ENCODE data around the gene FOXL1. TPM values are rescaled to one million over a fixed set of nuclear protein-coding genes. Genes with fewer than 3 reads are reported as not detected.

Gene FOXL1
- total RNA-seq, 1 experiment from 2014 or later: 9.3 TPM

DNA sequence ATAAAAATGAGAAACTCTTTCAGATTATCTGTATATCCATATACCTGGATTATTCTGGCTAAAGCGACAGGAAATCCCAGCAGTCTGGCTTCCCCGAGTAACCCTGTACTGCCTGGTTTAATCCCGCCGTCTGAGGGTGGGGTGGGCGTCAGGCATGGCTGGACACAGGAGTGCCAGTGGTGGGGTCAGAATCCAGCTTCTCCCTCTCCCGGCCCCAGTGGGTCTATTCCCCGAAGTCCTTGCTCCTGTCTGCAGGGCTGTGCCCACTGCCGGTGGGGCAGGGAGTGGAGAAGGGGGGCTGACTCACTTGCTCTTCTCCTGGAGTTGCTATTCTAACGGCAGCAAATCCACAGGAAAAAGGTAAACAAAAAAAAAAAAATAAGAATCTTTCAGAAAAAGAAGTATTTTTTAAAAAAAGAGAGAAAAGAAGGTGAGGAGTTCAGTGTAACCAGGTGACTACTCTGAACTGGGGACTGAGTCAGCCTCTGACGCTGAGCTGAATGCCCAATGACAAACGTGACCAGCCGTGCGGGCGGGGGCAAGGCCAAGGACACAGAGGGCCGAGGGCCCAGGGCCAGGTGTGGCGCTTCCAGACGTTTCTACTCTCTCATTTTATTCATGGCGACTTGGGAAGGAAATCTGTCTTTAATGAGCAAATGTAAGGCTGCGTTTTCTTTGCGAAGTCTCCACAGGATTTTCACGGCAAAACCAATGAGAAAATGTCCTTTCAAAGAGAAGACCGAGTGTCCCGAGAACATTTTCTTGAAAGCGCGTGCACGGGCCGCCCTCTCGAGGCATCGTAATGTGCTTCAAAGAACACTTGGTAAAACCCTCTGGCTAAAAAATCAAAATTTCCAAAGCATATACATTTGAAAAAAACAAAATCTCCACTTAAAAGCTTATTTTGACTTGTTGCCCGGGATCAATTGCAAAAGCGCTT lies 47.8 kb upstream of the FOXL1 start:
- DNase-seq (ENCODE audit: low read depth, low spot score) (no peak), ATAC-seq (no peak)
- BruUV-seq (replicated peaks): no TSS peak
- Histone ChIP-seq H3K36me3 (ENCODE audit: control insufficient read depth, insufficient read depth, low read length) (no peaks in the 10 kb centered on the region), H3K4me1 (ENCODE audit: control insufficient read depth, insufficient read depth, low read length) (no peaks in the 10 kb centered on the region), H3K27ac (ENCODE audit: low read length) (no peak overlapping the region), H3K4me3 (ENCODE audit: low read depth in 2 of 2, low read length in 2 of 2) (no peak overlapping the region), H3K9me3 (ENCODE audit: control insufficient read depth, insufficient read depth, low read depth, low read length) (no peaks in the 10 kb centered on the region), H3K27me3 (ENCODE audit: control insufficient read depth, insufficient read depth, low read length) (no peaks in the 10 kb centered on the region)
- POLR2A ChIA-PET: no interaction called here
- TF ChIP-seq CTCF (IDR thresholded peaks at IDR 0.05) (no peak), SIN3A (IDR thresholded peaks at IDR 0.05; ENCODE audit: borderline replicate concordance, insufficient read depth, low read depth, low read length) (no peak), POLR2AphosphoS5 (IDR thresholded peaks at IDR 0.05; ENCODE audit: low read depth, low read length) (no peak), TCF7L2 (IDR thresholded peaks at IDR 0.05; ENCODE audit: low read depth, low read length) (no peak)
- TF ChIP-seq, protein P1, sequence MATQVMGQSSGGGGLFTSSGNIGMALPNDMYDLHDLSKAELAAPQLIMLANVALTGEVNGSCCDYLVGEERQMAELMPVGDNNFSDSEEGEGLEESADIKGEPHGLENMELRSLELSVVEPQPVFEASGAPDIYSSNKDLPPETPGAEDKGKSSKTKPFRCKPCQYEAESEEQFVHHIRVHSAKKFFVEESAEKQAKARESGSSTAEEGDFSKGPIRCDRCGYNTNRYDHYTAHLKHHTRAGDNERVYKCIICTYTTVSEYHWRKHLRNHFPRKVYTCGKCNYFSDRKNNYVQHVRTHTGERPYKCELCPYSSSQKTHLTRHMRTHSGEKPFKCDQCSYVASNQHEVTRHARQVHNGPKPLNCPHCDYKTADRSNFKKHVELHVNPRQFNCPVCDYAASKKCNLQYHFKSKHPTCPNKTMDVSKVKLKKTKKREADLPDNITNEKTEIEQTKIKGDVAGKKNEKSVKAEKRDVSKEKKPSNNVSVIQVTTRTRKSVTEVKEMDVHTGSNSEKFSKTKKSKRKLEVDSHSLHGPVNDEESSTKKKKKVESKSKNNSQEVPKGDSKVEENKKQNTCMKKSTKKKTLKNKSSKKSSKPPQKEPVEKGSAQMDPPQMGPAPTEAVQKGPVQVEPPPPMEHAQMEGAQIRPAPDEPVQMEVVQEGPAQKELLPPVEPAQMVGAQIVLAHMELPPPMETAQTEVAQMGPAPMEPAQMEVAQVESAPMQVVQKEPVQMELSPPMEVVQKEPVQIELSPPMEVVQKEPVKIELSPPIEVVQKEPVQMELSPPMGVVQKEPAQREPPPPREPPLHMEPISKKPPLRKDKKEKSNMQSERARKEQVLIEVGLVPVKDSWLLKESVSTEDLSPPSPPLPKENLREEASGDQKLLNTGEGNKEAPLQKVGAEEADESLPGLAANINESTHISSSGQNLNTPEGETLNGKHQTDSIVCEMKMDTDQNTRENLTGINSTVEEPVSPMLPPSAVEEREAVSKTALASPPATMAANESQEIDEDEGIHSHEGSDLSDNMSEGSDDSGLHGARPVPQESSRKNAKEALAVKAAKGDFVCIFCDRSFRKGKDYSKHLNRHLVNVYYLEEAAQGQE (IDR thresholded peaks at IDR 0.05; ENCODE audit: insufficient read depth in 1 of 2, low read depth in 2 of 2, low read length in 1 of 2): no peak
- in situ Hi-C loops (cut with HindIII; ENCODE audit: low pct_unique_long_range_greater_than_20kb, low sequenced_read_pairs): no loop called here
- CTCF ChIA-PET: no interaction called here
- intact Hi-C loops (cut with micrococcal nuclease; ENCODE audit: unreplicated experiment): no loop called here

GRCh38 chr16:86531191-86531545 lies 47.2 kb upstream of the FOXL1 start:
- DNase-seq (ENCODE audit: low read depth, low spot score) (no peak), ATAC-seq (no peak)
- no peaks in the 10 kb centered on the region for H3K9me3 ChIP-seq (ENCODE audit: control insufficient read depth, insufficient read depth, low read depth, low read length)
- no peaks in the 10 kb centered on the region for H3K27me3 ChIP-seq (ENCODE audit: control insufficient read depth, insufficient read depth, low read length)
- no peak overlapping the region for H3K4me3 ChIP-seq (ENCODE audit: low read depth in 2 of 2, low read length in 2 of 2)
- intact Hi-C loops (cut with micrococcal nuclease; ENCODE audit: unreplicated experiment): no loop called here
- no peaks in the 10 kb centered on the region for H3K36me3 ChIP-seq (ENCODE audit: control insufficient read depth, insufficient read depth, low read length)
- H3K27ac ChIP-seq (ENCODE audit: low read length): no peak overlapping the region
- BruUV-seq (replicated peaks): no TSS peak
- ChIA-PET CTCF (no interaction called here), POLR2A (no interaction called here)
- in situ Hi-C loops (cut with HindIII; ENCODE audit: low pct_unique_long_range_greater_than_20kb, low sequenced_read_pairs): no loop called here
- no peak for TF ChIP-seq CTCF (IDR thresholded peaks at IDR 0.05)
- no peak for TF ChIP-seq TCF7L2 (IDR thresholded peaks at IDR 0.05; ENCODE audit: low read depth, low read length)
- no peak for TF ChIP-seq POLR2AphosphoS5 (IDR thresholded peaks at IDR 0.05; ENCODE audit: low read depth, low read length)
- TF ChIP-seq, protein P1 (IDR thresholded peaks at IDR 0.05; ENCODE audit: insufficient read depth in 1 of 2, low read depth in 2 of 2, low read length in 1 of 2): no peak
- no peak for TF ChIP-seq SIN3A (IDR thresholded peaks at IDR 0.05; ENCODE audit: borderline replicate concordance, insufficient read depth, low read depth, low read length)
- H3K4me1 ChIP-seq (ENCODE audit: control insufficient read depth, insufficient read depth, low read length): no peaks in the 10 kb centered on the region
